Activated CD4-positive, alpha-beta T cell treated with anti-CD3 and anti-CD28 coated beads for 36 hours (primary cell): ENCODE data around the gene ASS1. TPM values are rescaled to one million over a fixed set of nuclear protein-coding genes. Genes with fewer than 3 reads are reported as not detected.

Source experiments
- ATAC-seq: fragments of 200-7000 bp; cut with Tn5 transposase; one replicate; pipeline ENCODE4 v1.10.0; 2021; ENCODE audit warnings: mild to moderate bottlenecking, moderate library complexity
- CTCF ChIA-PET: fragments of 350-600 bp; sonication (Branson Sonifier 250); formaldehyde crosslinking; loops from one replicate; lab custom pipeline; 2021; ENCODE audit warnings: antibody characterized with exemption; lab: Charles Lee
- POLR2A ChIA-PET: fragments of 350-600 bp; sonication (Branson Sonifier 250); formaldehyde crosslinking; loops from one replicate; lab custom pipeline; 2021; ENCODE audit warnings: antibody characterized with exemption, inconsistent platforms; lab: Charles Lee
- DNase-seq: peaks from one replicate; pipeline ENCODE4 v3.0.0-alpha.2; 2020
- H3K27ac Mint-ChIP-seq: one replicate; pipeline ENCODE4 v1.8.0; 2021; ENCODE audit warnings: mixed read lengths
- H3K27me3 Mint-ChIP-seq: one replicate; pipeline ENCODE4 v1.8.0; 2021; ENCODE audit warnings: mixed read lengths
- H3K36me3 Mint-ChIP-seq: one replicate; pipeline ENCODE4 v1.8.0; 2021; ENCODE audit warnings: low read depth, mixed read lengths
- H3K4me1 Mint-ChIP-seq: one replicate; pipeline ENCODE4 v1.8.0; 2021; ENCODE audit warnings: mixed read lengths
- H3K4me3 Mint-ChIP-seq: one replicate; pipeline ENCODE4 v1.8.0; 2021; ENCODE audit warnings: mild to moderate bottlenecking, moderate library complexity, mixed read lengths
- H3K9me3 Mint-ChIP-seq: one replicate; pipeline ENCODE4 v1.8.0; 2021; ENCODE audit warnings: low read depth, mixed read lengths
- intact Hi-C, 2 experiments: fragments of 100-400 bp; cut with DNase I in 1 of 2; cut with micrococcal nuclease in 1 of 2; formaldehyde crosslinking; loops; one replicate each; pipeline versions ENCODE4 v1.14.2 to v1.15.1; 2022 to 2024; cut with DNase I, micrococcal nuclease
- total RNA-seq, 2 experiments: library from RNA; stranded (reverse); gene quantifications; one replicate each; pipeline ENCODE4 v1.2.3, GENCODE V29; 2021

ASS1 gene
- total RNA-seq, 2 experiments from 2014 or later, result 8.6 to 9.3 TPM

DNA sequence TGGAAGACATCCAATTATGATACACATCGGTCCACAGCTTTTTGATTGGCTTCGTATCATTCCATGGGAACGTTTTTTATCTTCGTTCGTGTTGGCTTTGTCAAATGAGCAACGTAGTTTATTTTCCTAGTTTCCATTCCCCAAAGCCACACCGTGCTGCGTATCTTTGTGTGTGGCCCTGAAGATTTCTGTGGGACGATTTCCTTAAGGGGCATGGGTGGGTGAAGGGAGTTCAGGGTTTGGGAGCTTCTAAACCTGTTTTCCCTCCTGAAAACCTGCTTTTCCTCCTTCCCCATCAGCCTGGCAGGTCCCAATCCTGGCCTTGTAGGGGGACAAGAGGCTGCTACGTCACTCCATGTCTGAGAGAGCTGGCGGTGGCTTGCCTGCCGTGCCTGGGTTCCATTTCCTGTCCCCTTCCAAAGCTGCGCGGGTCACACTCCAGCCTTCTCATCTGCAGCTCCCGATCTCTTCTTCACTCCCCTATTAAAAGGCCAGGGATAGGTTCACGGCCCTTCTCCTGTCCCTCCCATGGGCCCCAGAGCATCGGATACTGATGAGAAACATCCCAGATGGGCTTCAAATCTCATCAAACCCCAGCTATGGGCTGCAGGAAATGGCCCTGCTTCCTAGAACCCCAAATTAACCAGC is 23.5 kb upstream of the ASS1 start:
- ChIA-PET CTCF (interaction anchor here (0.7 to 0.8 kb wide), 2 partner anchors 28 to 68 kb away, joined by 3 to 4 read pairs; no protein-coding TSS in a partner anchor), POLR2A (no interaction called here)
- H3K36me3 Mint-ChIP-seq, result no peaks in the 10 kb centered on the region
- no peak overlapping the region for H3K4me3 Mint-ChIP-seq
- no peak overlapping the region for H3K27ac Mint-ChIP-seq
- DNase-seq (no peak), ATAC-seq (no peak)
- no peaks in the 10 kb centered on the region for H3K4me1 Mint-ChIP-seq
- peaks cover 2% of the 10 kb centered on the region for H3K27me3 Mint-ChIP-seq
- H3K9me3 Mint-ChIP-seq, result no peaks in the 10 kb centered on the region
- intact Hi-C loops, result no loop called here

GRCh38 chr9:130421802-130422276 is 22.9 kb upstream of the ASS1 start:
- intact Hi-C loops, result no loop called here
- no peaks in the 10 kb centered on the region for H3K27me3 Mint-ChIP-seq
- POLR2A ChIA-PET, result no interaction called here
- no peaks in the 10 kb centered on the region for H3K36me3 Mint-ChIP-seq
- ATAC-seq (no peak), DNase-seq (no peak)
- H3K4me1 Mint-ChIP-seq, result no peaks in the 10 kb centered on the region
- CTCF ChIA-PET, result no interaction called here
- H3K4me3 Mint-ChIP-seq, result no peak overlapping the region
- no peak overlapping the region for H3K27ac Mint-ChIP-seq
- H3K9me3 Mint-ChIP-seq, result no peaks in the 10 kb centered on the region

DNA sequence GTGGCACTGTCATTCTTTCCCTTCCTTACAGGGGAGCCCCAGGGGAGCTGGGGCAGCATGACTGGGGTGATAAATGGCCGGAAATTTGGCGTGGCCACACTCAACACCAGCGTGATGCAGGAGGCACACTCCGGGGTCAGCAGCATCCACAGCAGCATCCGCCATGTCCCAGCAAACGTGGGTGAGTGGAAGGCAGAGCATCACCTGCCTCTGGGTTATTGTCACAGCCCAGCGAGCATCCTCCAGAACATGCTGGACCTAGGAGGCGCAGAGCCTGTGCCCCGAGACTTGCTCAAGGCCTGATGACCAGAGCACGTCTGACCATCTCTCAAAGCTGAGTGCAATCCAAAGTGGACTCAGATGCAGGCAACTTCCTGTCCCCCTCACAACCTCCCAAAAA is 22.2 kb upstream of the ASS1 start:
- Mint-ChIP-seq H3K27me3 (no peaks in the 10 kb centered on the region), H3K9me3 (no peaks in the 10 kb centered on the region), H3K4me1 (no peaks in the 10 kb centered on the region), H3K36me3 (no peaks in the 10 kb centered on the region), H3K27ac (no peak overlapping the region), H3K4me3 (no peak overlapping the region)
- POLR2A ChIA-PET, result no interaction called here
- intact Hi-C loops, result no loop called here
- DNase-seq (no peak), ATAC-seq (no peak)
- CTCF ChIA-PET, result no interaction called here

GRCh38 chr9:130423272-130423671 is 21.5 kb upstream of the ASS1 start:
- CTCF ChIA-PET, result no interaction called here
- H3K27me3 Mint-ChIP-seq, result no peaks in the 10 kb centered on the region
- H3K27ac Mint-ChIP-seq, result no peak overlapping the region
- intact Hi-C loops, result no loop called here
- ATAC-seq, result no peak
- H3K9me3 Mint-ChIP-seq, result no peaks in the 10 kb centered on the region
- H3K4me1 Mint-ChIP-seq, result no peaks in the 10 kb centered on the region
- POLR2A ChIA-PET, result no interaction called here
- no peaks in the 10 kb centered on the region for H3K36me3 Mint-ChIP-seq
- no peak for DNase-seq
- no peak overlapping the region for H3K4me3 Mint-ChIP-seq

GRCh38 chr9:130424595-130425454 is 19.9 kb upstream of the ASS1 start:
- H3K36me3 Mint-ChIP-seq, result no peaks in the 10 kb centered on the region
- no peaks in the 10 kb centered on the region for H3K9me3 Mint-ChIP-seq
- no peak overlapping the region for H3K27ac Mint-ChIP-seq
- no peak for ATAC-seq
- CTCF ChIA-PET, result no interaction called here
- no peaks in the 10 kb centered on the region for H3K4me1 Mint-ChIP-seq
- no peaks in the 10 kb centered on the region for H3K27me3 Mint-ChIP-seq
- POLR2A ChIA-PET, result interaction anchor here (0.7 kb wide), 1 partner anchor 55 kb away, joined by 3 read pairs; no protein-coding TSS in a partner anchor
- no peak overlapping the region for H3K4me3 Mint-ChIP-seq
- intact Hi-C loops, result no loop called here
- no peak for DNase-seq

DNA sequence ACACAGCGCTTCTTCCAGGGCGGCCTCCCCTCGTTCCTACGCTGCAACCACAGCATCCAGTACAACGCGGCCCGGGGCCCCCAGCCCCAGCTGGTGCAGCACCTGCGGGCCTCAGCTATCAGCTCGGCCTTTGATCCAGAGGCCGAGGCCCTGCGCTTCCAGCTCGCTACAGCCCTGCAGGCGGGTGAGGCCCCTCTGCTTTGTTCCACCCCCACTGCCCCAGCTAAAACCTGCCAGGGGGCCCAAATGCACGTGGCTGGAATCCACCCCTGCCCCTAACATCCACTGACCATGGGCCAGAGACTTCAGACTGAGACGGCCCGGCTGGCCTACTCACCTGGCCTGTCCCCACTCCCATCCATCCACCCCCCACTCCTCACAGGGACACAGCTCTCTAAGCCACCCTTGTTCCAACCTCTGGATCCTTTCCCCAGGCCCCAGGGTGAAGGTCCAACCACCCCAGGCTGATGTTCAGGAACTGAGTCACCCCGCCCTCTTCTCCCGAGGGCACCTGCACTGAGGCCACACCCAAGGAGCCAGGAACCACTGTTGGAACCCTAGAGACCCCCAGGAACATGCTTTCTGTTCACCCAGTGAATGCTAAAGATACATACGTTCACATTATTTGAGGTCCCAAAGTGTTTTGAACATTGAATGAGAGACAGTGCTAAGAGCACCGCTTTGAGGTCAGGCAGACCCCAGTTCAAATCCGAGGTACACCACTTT is 18.9 kb upstream of the ASS1 start:
- H3K36me3 Mint-ChIP-seq, result no peaks in the 10 kb centered on the region
- H3K27ac Mint-ChIP-seq, result no peak overlapping the region
- no peak for ATAC-seq
- H3K4me1 Mint-ChIP-seq, result no peaks in the 10 kb centered on the region
- CTCF ChIA-PET, result interaction anchor here (0.7 to 1.2 kb wide), 2 partner anchors 27 to 190 kb away, joined by 3 read pairs; no protein-coding TSS in a partner anchor
- POLR2A ChIA-PET, result interaction anchor here (0.7 kb wide), 2 partner anchors 15 to 346 kb away, joined by 3 read pairs; no protein-coding TSS in a partner anchor
- DNase-seq, result no peak
- H3K27me3 Mint-ChIP-seq, result peaks cover 2% of the 10 kb centered on the region
- intact Hi-C loops, result no loop called here
- no peaks in the 10 kb centered on the region for H3K9me3 Mint-ChIP-seq
- H3K4me3 Mint-ChIP-seq, result no peak overlapping the region

- Mint-ChIP-seq H3K27ac (no peak overlapping the region), H3K27me3 (peaks cover 2% of the 10 kb centered on the region), H3K4me1 (no peaks in the 10 kb centered on the region), H3K4me3 (no peak overlapping the region), H3K9me3 (no peaks in the 10 kb centered on the region), H3K36me3 (no peaks in the 10 kb centered on the region)
- ChIA-PET CTCF (interaction anchor here (1.2 kb wide), 1 partner anchor 190 kb away, joined by 3 read pairs; no protein-coding TSS in a partner anchor), POLR2A (interaction anchor here (0.7 kb wide), 2 partner anchors 15 to 346 kb away, joined by 3 read pairs; no protein-coding TSS in a partner anchor)
- DNase-seq (no peak), ATAC-seq (no peak)
- intact Hi-C loops, result no loop called here
Measured at GRCh38 chr9:130426467-130426773, 18.3 kb upstream of the ASS1 start.

DNA sequence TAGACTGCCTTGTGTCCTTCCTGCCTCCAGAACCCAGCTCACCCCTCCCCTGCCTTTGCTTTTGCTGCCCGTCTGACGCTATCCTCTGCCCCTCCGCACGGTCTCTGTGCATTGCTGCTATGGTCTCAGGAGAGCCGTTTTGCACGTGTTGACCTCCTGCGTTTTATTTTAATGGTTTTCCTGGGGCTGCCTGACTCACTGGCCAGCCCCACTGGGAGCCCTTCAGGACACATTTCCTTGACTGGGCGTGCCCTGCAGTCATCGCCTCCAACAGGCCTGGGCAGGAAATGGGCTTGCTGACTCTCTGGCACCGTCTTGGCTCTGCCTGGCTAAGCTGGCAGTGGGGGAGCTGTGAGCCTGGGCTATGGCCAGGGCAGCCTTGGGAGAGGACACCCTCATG is 17.9 kb upstream of the ASS1 start:
- H3K4me3 Mint-ChIP-seq, result no peak overlapping the region
- DNase-seq (no peak), ATAC-seq (no peak)
- H3K27ac Mint-ChIP-seq, result no peak overlapping the region
- intact Hi-C loops, result no loop called here
- no peaks in the 10 kb centered on the region for H3K9me3 Mint-ChIP-seq
- no peaks in the 10 kb centered on the region for H3K4me1 Mint-ChIP-seq
- ChIA-PET POLR2A (interaction anchor here (0.7 kb wide), 1 partner anchor 347 kb away, joined by 3 read pairs; no protein-coding TSS in a partner anchor), CTCF (interaction anchor here (1.2 kb wide), 1 partner anchor 191 kb away, joined by 3 read pairs; no protein-coding TSS in a partner anchor)
- H3K27me3 Mint-ChIP-seq, result peaks cover 2% of the 10 kb centered on the region
- no peaks in the 10 kb centered on the region for H3K36me3 Mint-ChIP-seq

DNA sequence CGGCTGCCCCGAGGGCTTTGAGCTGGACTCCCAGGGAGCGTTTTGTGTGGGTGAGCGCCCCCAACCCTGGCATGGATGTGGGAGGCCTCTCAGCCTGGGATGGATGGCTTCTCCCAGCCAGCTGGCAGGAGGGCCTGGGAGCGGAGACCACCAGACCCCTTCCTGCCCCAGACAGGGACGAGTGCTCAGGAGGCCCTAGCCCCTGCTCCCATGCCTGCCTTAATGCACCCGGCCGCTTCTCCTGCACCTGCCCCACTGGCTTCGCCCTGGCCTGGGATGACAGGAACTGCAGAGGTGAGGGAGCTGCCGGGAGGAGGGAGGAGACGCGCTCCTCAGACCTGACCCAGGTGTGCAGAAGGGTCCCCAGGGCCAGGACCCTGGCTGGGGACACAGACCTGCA is 17.4 kb upstream of the ASS1 start:
- no peak for DNase-seq
- ChIA-PET POLR2A (no interaction called here), CTCF (interaction anchor here (1.2 kb wide), 1 partner anchor 191 kb away, joined by 3 read pairs; no protein-coding TSS in a partner anchor)
- intact Hi-C loops, result no loop called here
- H3K36me3 Mint-ChIP-seq, result no peaks in the 10 kb centered on the region
- peaks cover 1% of the 10 kb centered on the region for H3K4me1 Mint-ChIP-seq
- no peak overlapping the region for H3K4me3 Mint-ChIP-seq
- H3K27me3 Mint-ChIP-seq, result peaks cover 6% of the 10 kb centered on the region
- H3K9me3 Mint-ChIP-seq, result no peaks in the 10 kb centered on the region
- ATAC-seq, result no peak
- no peak overlapping the region for H3K27ac Mint-ChIP-seq

DNA sequence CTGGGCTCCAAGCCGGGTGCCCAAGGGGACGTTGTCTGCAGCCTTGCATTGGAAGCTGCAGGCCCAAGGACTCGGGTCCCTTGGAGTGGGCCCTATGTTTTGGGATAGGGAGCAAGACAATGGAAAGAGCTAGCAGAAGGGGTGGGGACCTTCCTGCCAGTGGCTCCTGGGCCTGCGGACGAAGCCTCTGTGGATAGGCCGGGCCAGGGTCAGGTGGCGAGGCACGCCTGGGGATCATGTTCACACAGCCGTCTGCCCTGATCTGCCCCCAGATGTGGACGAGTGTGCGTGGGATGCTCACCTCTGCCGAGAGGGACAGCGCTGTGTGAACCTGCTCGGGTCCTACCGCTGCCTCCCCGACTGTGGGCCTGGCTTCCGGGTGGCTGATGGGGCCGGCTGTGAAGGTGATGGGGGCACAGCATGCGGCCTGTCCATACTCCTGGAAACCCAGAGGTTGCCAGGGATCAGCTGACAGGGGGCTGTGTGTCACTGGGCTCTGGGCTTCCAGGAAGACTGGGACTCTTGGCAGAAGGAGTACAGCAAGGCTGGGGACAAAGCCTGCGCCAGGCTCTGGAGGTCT is 16.6 kb upstream of the ASS1 start:
- CTCF ChIA-PET, result no interaction called here

DNA sequence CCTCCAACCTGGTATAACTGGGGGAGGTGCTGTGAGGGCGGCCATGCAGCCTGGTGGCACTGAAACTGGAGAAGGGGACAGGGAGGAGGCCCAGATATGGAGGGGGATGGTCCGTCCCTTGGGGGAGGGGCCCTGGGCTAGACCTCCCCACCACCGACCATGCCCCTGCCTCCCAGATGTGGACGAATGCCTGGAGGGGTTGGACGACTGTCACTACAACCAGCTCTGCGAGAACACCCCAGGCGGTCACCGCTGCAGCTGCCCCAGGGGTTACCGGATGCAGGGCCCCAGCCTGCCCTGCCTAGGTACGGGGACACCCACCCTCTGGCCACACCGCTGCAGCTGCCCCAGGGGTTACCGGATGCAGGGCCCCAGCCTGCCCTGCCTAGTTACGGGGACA is 15.4 kb upstream of the ASS1 start:
- Mint-ChIP-seq H3K36me3 (no peaks in the 10 kb centered on the region), H3K4me3 (no peak overlapping the region), H3K4me1 (peaks cover 3% of the 10 kb centered on the region), H3K27me3 (peaks cover 13% of the 10 kb centered on the region), H3K27ac (no peak overlapping the region), H3K9me3 (no peaks in the 10 kb centered on the region)
- intact Hi-C loops, result no loop called here
- ChIA-PET CTCF (no interaction called here), POLR2A (no interaction called here)
- ATAC-seq (no peak), DNase-seq (no peak)

More for the DNA sequence above, 16.6 kb upstream of the ASS1 start:
- H3K27ac Mint-ChIP-seq, result no peak overlapping the region
- no peak for ATAC-seq
- no peaks in the 10 kb centered on the region for H3K9me3 Mint-ChIP-seq
- no peak overlapping the region for H3K4me3 Mint-ChIP-seq
- no peak for DNase-seq
- no peaks in the 10 kb centered on the region for H3K36me3 Mint-ChIP-seq
- intact Hi-C loops, result no loop called here
- POLR2A ChIA-PET, result no interaction called here
- H3K4me1 Mint-ChIP-seq, result peaks cover 3% of the 10 kb centered on the region
- peaks cover 11% of the 10 kb centered on the region for H3K27me3 Mint-ChIP-seq
